SK-N-SH treated with all-trans-retinoic acid at 6 μM for 48 hours (cell line): Measurements from ENCODE around the gene STAT5A.

Experiments used
- ISL1 ChIP-seq: fragments of 250-450 bp; sonication (Bioruptor Pico); IDR thresholded peaks from 2 replicates; pipeline ENCODE4 v2.1.2; 2022; ENCODE audit warnings: mild to moderate bottlenecking, moderate library complexity
- PPARA ChIP-seq: fragments of 250-450 bp; sonication (Bioruptor Pico); IDR thresholded peaks from 2 replicates; pipeline ENCODE4 v1.5.0; 2020; ENCODE audit warnings: mild to moderate bottlenecking, borderline replicate concordance
- TOX ChIP-seq: fragments of 250-450 bp; sonication (Bioruptor Pico); IDR thresholded peaks from 2 replicates; pipeline ENCODE4 v1.8.0; 2021; ENCODE audit warnings: mild to moderate bottlenecking, moderate library complexity, borderline replicate concordance
- TSHZ2 ChIP-seq: fragments of 250-450 bp; sonication (Bioruptor Pico); IDR thresholded peaks from 2 replicates; pipeline ENCODE4 v1.5.0; 2020; ENCODE audit warnings: mild to moderate bottlenecking, moderate library complexity
- ZC3H10 ChIP-seq: fragments of 250-450 bp; sonication (Bioruptor Pico); IDR thresholded peaks from 2 replicates; pipeline ENCODE4 v1.5.1; 2021; ENCODE audit warnings: mild to moderate bottlenecking, moderate library complexity
- ZFP3 ChIP-seq: fragments of 250-450 bp; sonication (Bioruptor Pico); IDR thresholded peaks from 2 replicates; pipeline ENCODE4 v1.5.0; 2020; ENCODE audit warnings: mild to moderate bottlenecking, moderate library complexity
- ZFP30 ChIP-seq: fragments of 450-650 bp; formaldehyde crosslinking; IDR thresholded peaks from 2 replicates; pipeline ENCODE4 v1.5.0; 2022; ENCODE audit warnings: mild to moderate bottlenecking, moderate library complexity
- TF ChIP-seq, protein P1 (sequence below): fragments of 250-450 bp; sonication (Bioruptor Pico); IDR thresholded peaks from 2 replicates; pipeline ENCODE4 v1.8.0; 2020; ENCODE audit warnings: mild to moderate bottlenecking, moderate library complexity, borderline replicate concordance
- TF ChIP-seq, protein P2 (sequence below): fragments of 250-450 bp; sonication (Bioruptor Pico); IDR thresholded peaks from 2 replicates; pipeline ENCODE4 v1.8.0; 2021; ENCODE audit warnings: low read depth, mild to moderate bottlenecking, moderate library complexity, borderline replicate concordance

- no peak for TF ChIP-seq ZFP30 (CRISPR knock-in tag)
- no peak for TF ChIP-seq PPARA
- no peak for TF ChIP-seq TSHZ2 (CRISPR knock-in tag)
- TF ChIP-seq TOX (CRISPR knock-in tag), result no peak
- TF ChIP-seq, protein P1, sequence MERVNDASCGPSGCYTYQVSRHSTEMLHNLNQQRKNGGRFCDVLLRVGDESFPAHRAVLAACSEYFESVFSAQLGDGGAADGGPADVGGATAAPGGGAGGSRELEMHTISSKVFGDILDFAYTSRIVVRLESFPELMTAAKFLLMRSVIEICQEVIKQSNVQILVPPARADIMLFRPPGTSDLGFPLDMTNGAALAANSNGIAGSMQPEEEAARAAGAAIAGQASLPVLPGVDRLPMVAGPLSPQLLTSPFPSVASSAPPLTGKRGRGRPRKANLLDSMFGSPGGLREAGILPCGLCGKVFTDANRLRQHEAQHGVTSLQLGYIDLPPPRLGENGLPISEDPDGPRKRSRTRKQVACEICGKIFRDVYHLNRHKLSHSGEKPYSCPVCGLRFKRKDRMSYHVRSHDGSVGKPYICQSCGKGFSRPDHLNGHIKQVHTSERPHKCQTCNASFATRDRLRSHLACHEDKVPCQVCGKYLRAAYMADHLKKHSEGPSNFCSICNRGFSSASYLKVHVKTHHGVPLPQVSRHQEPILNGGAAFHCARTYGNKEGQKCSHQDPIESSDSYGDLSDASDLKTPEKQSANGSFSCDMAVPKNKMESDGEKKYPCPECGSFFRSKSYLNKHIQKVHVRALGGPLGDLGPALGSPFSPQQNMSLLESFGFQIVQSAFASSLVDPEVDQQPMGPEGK (CRISPR knock-in tag), result no peak
- no peak for TF ChIP-seq ZFP3 (CRISPR knock-in tag)
- no peak for TF ChIP-seq ZC3H10 (CRISPR knock-in tag)
- TF ChIP-seq, protein P2, sequence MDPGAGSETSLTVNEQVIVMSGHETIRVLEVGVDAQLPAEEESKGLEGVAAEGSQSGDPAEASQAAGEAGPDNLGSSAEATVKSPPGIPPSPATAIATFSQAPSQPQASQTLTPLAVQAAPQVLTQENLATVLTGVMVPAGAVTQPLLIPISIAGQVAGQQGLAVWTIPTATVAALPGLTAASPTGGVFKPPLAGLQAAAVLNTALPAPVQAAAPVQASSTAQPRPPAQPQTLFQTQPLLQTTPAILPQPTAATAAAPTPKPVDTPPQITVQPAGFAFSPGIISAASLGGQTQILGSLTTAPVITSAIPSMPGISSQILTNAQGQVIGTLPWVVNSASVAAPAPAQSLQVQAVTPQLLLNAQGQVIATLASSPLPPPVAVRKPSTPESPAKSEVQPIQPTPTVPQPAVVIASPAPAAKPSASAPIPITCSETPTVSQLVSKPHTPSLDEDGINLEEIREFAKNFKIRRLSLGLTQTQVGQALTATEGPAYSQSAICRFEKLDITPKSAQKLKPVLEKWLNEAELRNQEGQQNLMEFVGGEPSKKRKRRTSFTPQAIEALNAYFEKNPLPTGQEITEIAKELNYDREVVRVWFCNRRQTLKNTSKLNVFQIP, result no peak
- no peak for TF ChIP-seq ISL1
Observed at GRCh38 chr17:42337442-42337841, 49.1 kb downstream of the STAT5A start.
